ENCODE measurements around the gene CPSF3. TPM values are rescaled to one million over a fixed set of nuclear protein-coding genes. Genes with fewer than 3 reads are reported as not detected.

The CPSF3 gene
- total and polyA plus RNA-seq, 7 donors = 14.4 to 33.5 (median 23.2) TPM

GRCh38 chr2:9384521-9384920 is 38.9 kb upstream of the CPSF3 start:
- no peak overlapping the region for H3K4me3 ChIP-seq
- 92 to 94% methylated on average over 4 of the region's 4 CpGs for WGBS, 2 donors
- no peak for TF ChIP-seq CTCF (IDR thresholded peaks at IDR 0.05)
- no peaks in the 10 kb centered on the region for H3K27me3 ChIP-seq
- peaks cover 0 to 28% (median 0%) of the 10 kb centered on the region in 4 donors for H3K36me3 ChIP-seq
- H3K27ac ChIP-seq = no peak overlapping the region
- H3K4me1 ChIP-seq = peaks cover 0 to 41% (median 32%) of the 10 kb centered on the region in 4 donors
- no peaks in the 10 kb centered on the region for H3K9me3 ChIP-seq
- intact Hi-C loops (cut with DNase I) = no loop called here
- DNase-seq = peak; percentile 21

GRCh38 chr2:9385841-9386240 is 37.6 kb upstream of the CPSF3 start:
- no peaks in the 10 kb centered on the region for H3K9me3 ChIP-seq
- no peak for TF ChIP-seq POLR2AphosphoS5 (IDR thresholded peaks at IDR 0.05)
- TF ChIP-seq CTCF (IDR thresholded peaks at IDR 0.05) = no peak
- TF ChIP-seq POLR2A (IDR thresholded peaks at IDR 0.05) = no peak
- no peak for TF ChIP-seq EP300 (IDR thresholded peaks at IDR 0.05)
- H3K27me3 ChIP-seq = no peaks in the 10 kb centered on the region
- 94 to 95% methylated on average over 6 of the region's 6 CpGs for WGBS, 2 donors
- DNase-seq = peak; percentile 26
- H3K4me3 ChIP-seq = no peak overlapping the region
- peaks cover 0 to 41% (median 0%) of the 10 kb centered on the region in 4 donors for H3K36me3 ChIP-seq
- H3K27ac ChIP-seq = peak overlapping the region in 3 of 4 donors; percentile 74 to 77 (median 75)
- H3K4me1 ChIP-seq = peaks cover 0 to 34% (median 26%) of the 10 kb centered on the region in 4 donors
- intact Hi-C loops (cut with DNase I) = loop anchor here (2.0 kb wide), 1 partner anchor 37 kb away; the partner anchor contains the start of genes CPSF3 and ITGB1BP1

- Histone ChIP-seq H3K4me1 (peaks cover 0 to 24% (median 14%) of the 10 kb centered on the region in 4 donors), H3K36me3 (peaks cover 0 to 58% (median 0%) of the 10 kb centered on the region in 4 donors), H3K9me3 (no peaks in the 10 kb centered on the region), H3K4me3 (no peak overlapping the region), H3K27me3 (no peaks in the 10 kb centered on the region), H3K27ac (peak overlapping the region in 3 of 4 donors; percentile 74 to 77 (median 75))
- TF ChIP-seq POLR2AphosphoS5 (IDR thresholded peaks at IDR 0.05) = no peak
- TF ChIP-seq EP300 (IDR thresholded peaks at IDR 0.05) = no peak
- TF ChIP-seq CTCF (IDR thresholded peaks at IDR 0.05) = no peak
- no peak for TF ChIP-seq POLR2A (IDR thresholded peaks at IDR 0.05)
- DNase-seq = peak; percentile 58
- intact Hi-C loops (cut with DNase I) = no loop called here
- WGBS, 2 donors = 95% methylated on average over 11 of the region's 11 CpGs
Observed at GRCh38 chr2:9388199-9388681, 35.2 kb upstream of the CPSF3 start.

- intact Hi-C loops (cut with DNase I) = no loop called here
Observed at GRCh38 chr2:9388950-9389911, 34.2 kb upstream of the CPSF3 start.

More at GRCh38 chr2:9388950-9389911, 34.2 kb upstream of the CPSF3 start:
- H3K27me3 ChIP-seq = no peaks in the 10 kb centered on the region
- DNase-seq = peak; percentile 58
- no peak overlapping the region for H3K27ac ChIP-seq
- H3K9me3 ChIP-seq = no peaks in the 10 kb centered on the region
- TF ChIP-seq POLR2A (IDR thresholded peaks at IDR 0.05) (no peak), POLR2AphosphoS5 (IDR thresholded peaks at IDR 0.05) (no peak), EP300 (IDR thresholded peaks at IDR 0.05) (no peak), CTCF (IDR thresholded peaks at IDR 0.05) (no peak)
- WGBS, 2 donors = 93% methylated on average over 28 of the region's 28 CpGs
- no peak overlapping the region for H3K4me3 ChIP-seq
- H3K36me3 ChIP-seq = peaks cover 0 to 63% (median 0%) of the 10 kb centered on the region in 4 donors
- H3K4me1 ChIP-seq = peaks cover 0 to 24% (median 14%) of the 10 kb centered on the region in 4 donors
